Measurements from ENCODE around the gene PRKAR1B. TPM values are rescaled to one million over a fixed set of nuclear protein-coding genes. Genes with fewer than 3 reads are reported as not detected.
"Not testable (repeated sequence)": the region's sequence is repeated elsewhere in the genome, so short reads cannot be mapped to it uniquely, and the experiment has no call there.

Gene PRKAR1B
- total RNA-seq, 1 experiment from 2014 or later: 14.1 TPM

DNA sequence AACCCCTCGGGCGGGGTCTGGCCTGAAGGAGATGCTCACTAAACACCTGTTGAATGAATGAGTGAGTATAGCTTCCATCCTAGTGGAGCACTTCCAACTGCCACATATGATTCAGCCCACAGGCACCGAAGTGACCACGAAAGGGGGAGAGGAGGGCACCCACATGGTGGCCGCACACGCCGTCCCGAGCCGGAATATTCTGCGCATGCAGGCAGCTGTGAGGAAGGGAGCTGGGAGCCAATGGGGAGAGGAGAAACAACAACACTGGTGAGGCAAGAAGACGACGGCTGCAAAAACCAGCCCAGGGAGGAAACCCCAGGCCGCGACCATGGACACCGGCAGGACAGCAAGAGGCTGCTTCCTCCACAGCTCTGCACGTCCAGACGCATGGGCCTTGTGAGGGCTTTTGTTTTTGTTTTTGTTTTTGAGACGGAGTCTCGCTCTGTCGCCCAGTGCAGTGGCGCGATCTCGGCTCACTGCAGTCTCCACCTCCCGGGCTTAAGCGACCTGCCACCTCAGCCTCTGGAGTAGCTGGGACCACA lies 67.7 kb downstream of the PRKAR1B start:
- DNase-seq (ENCODE audit: low read depth, low spot score) (no peak), ATAC-seq (no peak)
- no peaks in the 10 kb centered on the region for H3K4me1 ChIP-seq (ENCODE audit: control insufficient read depth in 1 of 2, insufficient read depth in 2 of 2, low read length in 2 of 2)
- H3K79me2 ChIP-seq (ENCODE audit: insufficient read depth, low read length): no peaks in the 10 kb centered on the region
- no peaks in the 10 kb centered on the region for H3K9me2 ChIP-seq (ENCODE audit: insufficient read depth)
- H3K4me3 ChIP-seq (replicated peaks in 1 of 2; ENCODE audit: low read depth in 1 of 2, low read length in 2 of 2): no peak overlapping the region
- no peaks in the 10 kb centered on the region for H4K20me1 ChIP-seq (ENCODE audit: insufficient read depth)
- H3K27me3 ChIP-seq (ENCODE audit: insufficient read depth, low read length): no peaks in the 10 kb centered on the region
- no peak for TF ChIP-seq JUND (IDR thresholded peaks at IDR 0.05)
- H3K27ac ChIP-seq (ENCODE audit: low read depth, low read length): no peak overlapping the region
- POLR2A ChIA-PET: no interaction called here
- H3K36me3 ChIP-seq (ENCODE audit: control insufficient read depth in 1 of 2, insufficient read depth in 2 of 2, low read length in 2 of 2): no peaks in the 10 kb centered on the region
- no peak overlapping the region for H2AFZ ChIP-seq (ENCODE audit: low read depth, low read length, poor library complexity, severe bottlenecking)
- intact Hi-C loops (cut with micrococcal nuclease): no loop called here
- CTCF ChIA-PET: no interaction called here
- H3K9ac ChIP-seq (ENCODE audit: low read length): no peak overlapping the region
- peaks cover 0 to under 1% of the 10 kb centered on the region in 2 experiments; a peak in 1 of 4 replicates for H3K9me3 ChIP-seq (ENCODE audit: control insufficient read depth in 1 of 2, insufficient read depth in 1 of 2, low read depth in 1 of 2, low read length in 2 of 2)
- no peak overlapping the region for H3K4me2 ChIP-seq (ENCODE audit: low read length)
- RAD21 ChIA-PET (ENCODE audit: low non-redundant PET in 1 of 2, low total read pairs in 2 of 2, uncharacterized antibody in 2 of 2, unreplicated experiment in 2 of 2): no interaction called here
- no TSS peak for BruUV-seq (replicated peaks)

DNA sequence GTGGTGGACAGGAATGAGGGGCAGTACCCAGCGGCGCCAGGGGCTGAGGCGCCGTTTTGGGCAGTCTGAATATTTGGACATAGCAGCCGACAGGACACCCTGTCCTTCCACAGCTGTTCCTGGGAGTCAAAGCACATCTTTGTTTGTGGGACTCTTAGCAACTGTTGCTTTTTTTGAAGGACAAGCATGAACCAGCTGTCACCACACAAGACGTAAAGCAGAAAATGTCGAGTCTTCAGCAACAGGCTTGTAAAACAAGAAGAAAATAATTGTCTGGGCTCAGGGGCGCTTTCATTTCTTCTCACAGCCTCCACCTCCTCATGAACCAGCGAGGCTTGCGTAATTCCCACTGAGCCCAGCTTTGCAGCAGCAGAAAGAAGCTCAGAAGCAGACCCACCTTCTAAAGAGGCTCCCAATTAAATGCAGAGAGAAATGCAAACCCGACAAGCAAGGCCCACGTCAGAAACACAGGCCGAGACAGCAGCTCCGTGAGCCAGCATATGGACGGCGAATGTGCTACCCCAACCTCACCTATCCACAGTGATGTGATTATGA lies 69.4 kb downstream of the PRKAR1B start:
- Histone ChIP-seq H3K36me3 (ENCODE audit: control insufficient read depth in 1 of 2, insufficient read depth in 2 of 2, low read length in 2 of 2) (no peaks in the 10 kb centered on the region), H3K9me2 (ENCODE audit: insufficient read depth) (no peaks in the 10 kb centered on the region), H3K27me3 (ENCODE audit: insufficient read depth, low read length) (no peaks in the 10 kb centered on the region), H3K27ac (ENCODE audit: low read depth, low read length) (no peak overlapping the region), H4K20me1 (ENCODE audit: insufficient read depth) (no peaks in the 10 kb centered on the region), H2AFZ (ENCODE audit: low read depth, low read length, poor library complexity, severe bottlenecking) (no peak overlapping the region), H3K4me1 (ENCODE audit: control insufficient read depth in 1 of 2, insufficient read depth in 2 of 2, low read length in 2 of 2) (no peaks in the 10 kb centered on the region), H3K79me2 (ENCODE audit: insufficient read depth, low read length) (no peaks in the 10 kb centered on the region), H3K4me2 (ENCODE audit: low read length) (no peak overlapping the region), H3K9ac (ENCODE audit: low read length) (no peak overlapping the region), H3K4me3 (replicated peaks in 1 of 2; ENCODE audit: low read depth in 1 of 2, low read length in 2 of 2) (no peak overlapping the region), H3K9me3 (ENCODE audit: control insufficient read depth in 1 of 2, insufficient read depth in 1 of 2, low read depth in 1 of 2, low read length in 2 of 2) (peaks cover 0 to 4% of the 10 kb centered on the region in 2 experiments; a peak in 1 of 4 replicates)
- DNase-seq (ENCODE audit: low read depth, low spot score): no peak
- intact Hi-C loops (cut with micrococcal nuclease): no loop called here
- POLR2A ChIA-PET: no interaction called here
- BruUV-seq (replicated peaks): no TSS peak
- TF ChIP-seq EGR1 (IDR thresholded peaks at IDR 0.05; ENCODE audit: low read depth) (no peak), SIN3A (IDR thresholded peaks at IDR 0.05; ENCODE audit: low read depth) (no peak)
- TF ChIP-seq, protein P1, sequence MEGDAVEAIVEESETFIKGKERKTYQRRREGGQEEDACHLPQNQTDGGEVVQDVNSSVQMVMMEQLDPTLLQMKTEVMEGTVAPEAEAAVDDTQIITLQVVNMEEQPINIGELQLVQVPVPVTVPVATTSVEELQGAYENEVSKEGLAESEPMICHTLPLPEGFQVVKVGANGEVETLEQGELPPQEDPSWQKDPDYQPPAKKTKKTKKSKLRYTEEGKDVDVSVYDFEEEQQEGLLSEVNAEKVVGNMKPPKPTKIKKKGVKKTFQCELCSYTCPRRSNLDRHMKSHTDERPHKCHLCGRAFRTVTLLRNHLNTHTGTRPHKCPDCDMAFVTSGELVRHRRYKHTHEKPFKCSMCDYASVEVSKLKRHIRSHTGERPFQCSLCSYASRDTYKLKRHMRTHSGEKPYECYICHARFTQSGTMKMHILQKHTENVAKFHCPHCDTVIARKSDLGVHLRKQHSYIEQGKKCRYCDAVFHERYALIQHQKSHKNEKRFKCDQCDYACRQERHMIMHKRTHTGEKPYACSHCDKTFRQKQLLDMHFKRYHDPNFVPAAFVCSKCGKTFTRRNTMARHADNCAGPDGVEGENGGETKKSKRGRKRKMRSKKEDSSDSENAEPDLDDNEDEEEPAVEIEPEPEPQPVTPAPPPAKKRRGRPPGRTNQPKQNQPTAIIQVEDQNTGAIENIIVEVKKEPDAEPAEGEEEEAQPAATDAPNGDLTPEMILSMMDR (IDR thresholded peaks at IDR 0.05 in 2 of 3, conservative IDR thresholded peaks at IDR 0.05 in 1 of 3; ENCODE audit: borderline replicate concordance in 1 of 3, insufficient read depth in 1 of 3, low read depth in 2 of 3, low read length in 2 of 3): no peak
- RAD21 ChIA-PET (ENCODE audit: low non-redundant PET in 1 of 2, low total read pairs in 2 of 2, uncharacterized antibody in 2 of 2, unreplicated experiment in 2 of 2): no interaction called here
- CTCF ChIA-PET: no interaction called here
- ATAC-seq: no peak

GRCh38 chr7:657010-657409 lies 70.1 kb downstream of the PRKAR1B start:
- H3K9me3 ChIP-seq (ENCODE audit: control insufficient read depth in 1 of 2, insufficient read depth in 1 of 2, low read depth in 1 of 2, low read length in 2 of 2); H3K9ac ChIP-seq (ENCODE audit: low read length); H4K20me1 ChIP-seq (ENCODE audit: insufficient read depth); BruUV-seq (replicated peaks); H3K4me1 ChIP-seq (ENCODE audit: control insufficient read depth in 1 of 2, insufficient read depth in 2 of 2, low read length in 2 of 2); H3K4me2 ChIP-seq (ENCODE audit: low read length); H3K79me2 ChIP-seq (ENCODE audit: insufficient read depth, low read length); RAD21 ChIA-PET (ENCODE audit: low non-redundant PET in 1 of 2, low total read pairs in 2 of 2, uncharacterized antibody in 2 of 2, unreplicated experiment in 2 of 2); ATAC-seq; H3K36me3 ChIP-seq (ENCODE audit: control insufficient read depth in 1 of 2, insufficient read depth in 2 of 2, low read length in 2 of 2); CTCF ChIA-PET; POLR2A ChIA-PET; H2AFZ ChIP-seq (ENCODE audit: low read depth, low read length, poor library complexity, severe bottlenecking); H3K9me2 ChIP-seq (ENCODE audit: insufficient read depth); H3K27ac ChIP-seq (ENCODE audit: low read depth, low read length); H3K4me3 ChIP-seq (replicated peaks in 1 of 2; ENCODE audit: low read depth in 1 of 2, low read length in 2 of 2); H3K27me3 ChIP-seq (ENCODE audit: insufficient read depth, low read length); intact Hi-C loops (cut with micrococcal nuclease); DNase-seq (ENCODE audit: low read depth, low spot score): not testable (repeated sequence)

Measured in HCT116 (cell line).